Hepatocyte (in vitro differentiated cells): ENCODE measurements around the gene TMOD1.

Experiments
- CTCF ChIP-seq: fragments of 200-600 bp; sonication (generic); IDR thresholded peaks from 2 replicates; pipeline ENCODE4 v1.5.1; 2016; ENCODE audit warnings: antibody characterized with exemption, mild to moderate bottlenecking; ENCODE audit not compliant: poor library complexity
- EZH2 ChIP-seq: fragments of 200-600 bp; sonication (generic); IDR thresholded peaks from 2 replicates; pipeline ENCODE4 v1.6.1; 2016; ENCODE audit warnings: antibody characterized with exemption, mild to moderate bottlenecking, borderline replicate concordance
- EZH2phosphoT487 ChIP-seq: fragments of 200-600 bp; sonication (generic); IDR thresholded peaks from one replicate; pipeline ENCODE4 v1.6.1; 2018; ENCODE audit warnings: antibody characterized with exemption, mild to moderate bottlenecking, low read depth, moderate library complexity; ENCODE audit not compliant: unreplicated experiment, severe bottlenecking

- TF ChIP-seq CTCF (no peak), EZH2phosphoT487 (no peak), EZH2 (no peak)
Observed at GRCh38 chr9:97529363-97530076, 28.1 kb downstream of the TMOD1 start.
